Astrocyte (in vitro differentiated cells and primary cell): Measurements from ENCODE around the gene OCIAD2. TPM values are rescaled to one million over a fixed set of nuclear protein-coding genes. Genes with fewer than 3 reads are reported as not detected.

Experiments used
- DNase-seq: peaks from one replicate; pipeline ENCODE4 v3.0.0-alpha.2; 2010; ENCODE audit warnings: low read depth
- FAIRE-seq: peaks from 2 replicates; lab custom pipeline; 2011; peaks lifted over from hg19 to GRCh38; lab: Jason Lieb, UNC
- H2AFZ ChIP-seq: 2 replicates; pipeline ENCODE4 v1.6.0; 2012; ENCODE audit warnings: low read depth, low read length, inconsistent platforms
- H3K27ac ChIP-seq: 2 replicates; pipeline ENCODE4 v1.5.1; 2011; ENCODE audit warnings: low read depth, low read length, inconsistent platforms
- H3K27me3 ChIP-seq: 2 replicates; pipeline ENCODE4 v1.6.0; 2011; ENCODE audit warnings: low read length, inconsistent platforms; ENCODE audit not compliant: insufficient read depth
- H3K36me3 ChIP-seq: 2 replicates; pipeline ENCODE4 v1.5.1; 2011; ENCODE audit warnings: low read length, inconsistent platforms; ENCODE audit not compliant: insufficient read depth
- H3K4me1 ChIP-seq: 2 replicates; pipeline ENCODE4 v1.5.1; 2011; ENCODE audit warnings: low read length, inconsistent platforms; ENCODE audit not compliant: insufficient read depth
- H3K4me2 ChIP-seq: 2 replicates; pipeline ENCODE4 v1.6.0; 2012; ENCODE audit warnings: low read length, inconsistent platforms
- H3K4me3 ChIP-seq: 2 replicates; pipeline ENCODE4 v1.5.1; 2011; ENCODE audit warnings: low read depth, mild to moderate bottlenecking, low read length, inconsistent platforms; ENCODE audit not compliant: insufficient read depth
- H3K79me2 ChIP-seq: 2 replicates; pipeline ENCODE4 v1.6.0; 2012; ENCODE audit warnings: mild to moderate bottlenecking, low read length, inconsistent platforms; ENCODE audit not compliant: insufficient read depth
- H3K9ac ChIP-seq: 2 replicates; pipeline ENCODE4 v1.6.0; 2012; ENCODE audit warnings: mild to moderate bottlenecking, low read length, inconsistent platforms
- H3K9me3 ChIP-seq: 2 replicates; pipeline ENCODE4 v1.5.1; 2012; ENCODE audit warnings: low read depth, mild to moderate bottlenecking, low read length, inconsistent platforms; ENCODE audit not compliant: insufficient read depth
- H4K20me1 ChIP-seq: 2 replicates; pipeline ENCODE4 v1.6.0; 2012; ENCODE audit warnings: low read length, inconsistent platforms; ENCODE audit not compliant: insufficient read depth
- H3K27ac Mint-ChIP-seq: one replicate; pipeline ENCODE4 v1.8.0; 2021; ENCODE audit warnings: mild to moderate bottlenecking, mixed read lengths; ENCODE audit not compliant: unreplicated experiment
- H3K27me3 Mint-ChIP-seq: one replicate; pipeline ENCODE4 v1.8.0; 2021; ENCODE audit warnings: low read depth, mixed read lengths; ENCODE audit not compliant: unreplicated experiment
- H3K36me3 Mint-ChIP-seq: one replicate; pipeline ENCODE4 v1.8.0; 2021; ENCODE audit warnings: low read depth, mixed read lengths; ENCODE audit not compliant: unreplicated experiment
- H3K4me1 Mint-ChIP-seq: one replicate; pipeline ENCODE4 v1.8.0; 2021; ENCODE audit warnings: low read depth, mixed read lengths; ENCODE audit not compliant: unreplicated experiment
- H3K4me3 Mint-ChIP-seq: one replicate; pipeline ENCODE4 v1.8.0; 2021; ENCODE audit warnings: mild to moderate bottlenecking, moderate library complexity, mixed read lengths; ENCODE audit not compliant: unreplicated experiment
- H3K9me3 Mint-ChIP-seq: one replicate; pipeline ENCODE4 v1.8.0; 2021; ENCODE audit warnings: mild to moderate bottlenecking, mixed read lengths; ENCODE audit not compliant: unreplicated experiment
- CTCF ChIP-seq: IDR thresholded peaks from 2 replicates; pipeline ENCODE4 v1.5.1; 2011; ENCODE audit warnings: low read depth, mild to moderate bottlenecking, inconsistent platforms, low read length, moderate library complexity; ENCODE audit not compliant: insufficient read depth
- EZH2 ChIP-seq: IDR thresholded peaks from 2 replicates; pipeline ENCODE4 v1.6.1; 2012; ENCODE audit warnings: mild to moderate bottlenecking, low read length, inconsistent platforms; ENCODE audit not compliant: insufficient read depth
- total RNA-seq: library from RNA; stranded (reverse); gene quantifications from 2 replicates; pipeline ENCODE4 v1.2.1, GENCODE V29; 2021

Gene OCIAD2
- total RNA-seq, 1 donor from 2014 or later: 76.1 TPM

- Histone ChIP-seq H3K4me1 (peaks cover 5% of the 10 kb centered on the region), H3K9ac (no peak overlapping the region), H3K36me3 (no peaks in the 10 kb centered on the region), H4K20me1 (no peaks in the 10 kb centered on the region), H3K79me2 (no peaks in the 10 kb centered on the region), H3K27ac (no peak overlapping the region), H2AFZ (no peak overlapping the region), H3K4me3 (no peak overlapping the region), H3K4me2 (no peak overlapping the region), H3K27me3 (no peaks in the 10 kb centered on the region), H3K9me3 (peaks cover 2% of the 10 kb centered on the region)
- no peaks in the 10 kb centered on the region for H3K9me3 Mint-ChIP-seq
- TF ChIP-seq CTCF (no peak), EZH2 (no peak)
- no peak overlapping the region for H3K4me3 Mint-ChIP-seq
- peaks cover 5% of the 10 kb centered on the region for H3K4me1 Mint-ChIP-seq
- FAIRE-seq (no peak), DNase-seq (no peak)
- no peak overlapping the region for H3K27ac Mint-ChIP-seq
- H3K36me3 Mint-ChIP-seq: no peaks in the 10 kb centered on the region
- no peaks in the 10 kb centered on the region for H3K27me3 Mint-ChIP-seq
Measured at GRCh38 chr4:48937033-48937432, 30.5 kb upstream of the OCIAD2 start.

GRCh38 chr4:48931459-48931858 lies 24.9 kb upstream of the OCIAD2 start:
- H3K36me3 Mint-ChIP-seq: no peaks in the 10 kb centered on the region
- H3K36me3 ChIP-seq: no peaks in the 10 kb centered on the region
- H3K4me2 ChIP-seq: no peak overlapping the region
- no peak overlapping the region for H3K4me3 ChIP-seq
- H3K27ac Mint-ChIP-seq: no peak overlapping the region
- DNase-seq (no peak), FAIRE-seq (no peak)
- H3K27me3 ChIP-seq: no peaks in the 10 kb centered on the region
- no peaks in the 10 kb centered on the region for H3K27me3 Mint-ChIP-seq
- no peaks in the 10 kb centered on the region for H4K20me1 ChIP-seq
- no peak overlapping the region for H2AFZ ChIP-seq
- H3K9me3 Mint-ChIP-seq: no peaks in the 10 kb centered on the region
- H3K4me3 Mint-ChIP-seq: no peak overlapping the region
- no peaks in the 10 kb centered on the region for H3K9me3 ChIP-seq
- no peaks in the 10 kb centered on the region for H3K4me1 Mint-ChIP-seq
- H3K79me2 ChIP-seq: no peaks in the 10 kb centered on the region
- H3K9ac ChIP-seq: no peak overlapping the region
- no peak overlapping the region for H3K27ac ChIP-seq
- TF ChIP-seq EZH2: no peak
- no peak for TF ChIP-seq CTCF
- no peaks in the 10 kb centered on the region for H3K4me1 ChIP-seq

- no peaks in the 10 kb centered on the region for H3K36me3 Mint-ChIP-seq
- Histone ChIP-seq H3K27me3 (no peaks in the 10 kb centered on the region), H3K4me3 (no peak overlapping the region), H3K36me3 (no peaks in the 10 kb centered on the region), H3K79me2 (no peaks in the 10 kb centered on the region), H3K27ac (no peak overlapping the region), H3K4me2 (no peak overlapping the region), H4K20me1 (no peaks in the 10 kb centered on the region), H2AFZ (no peak overlapping the region), H3K4me1 (no peaks in the 10 kb centered on the region), H3K9ac (no peak overlapping the region), H3K9me3 (no peaks in the 10 kb centered on the region)
- H3K27me3 Mint-ChIP-seq: no peaks in the 10 kb centered on the region
- H3K4me1 Mint-ChIP-seq: no peaks in the 10 kb centered on the region
- no peak overlapping the region for H3K27ac Mint-ChIP-seq
- DNase-seq (no peak), FAIRE-seq (no peak)
- H3K9me3 Mint-ChIP-seq: no peaks in the 10 kb centered on the region
- TF ChIP-seq CTCF (no peak), EZH2 (no peak)
- H3K4me3 Mint-ChIP-seq: no peak overlapping the region
Measured at GRCh38 chr4:48930654-48931053, 24.1 kb upstream of the OCIAD2 start.
